Liver (tissue), 9 donors: ENCODE measurements around the gene ZNF330. TPM values are rescaled to one million over a fixed set of nuclear protein-coding genes. Genes with fewer than 3 reads are reported as not detected.

ENCODE experiments used
- DNase-seq: peaks from one replicate; pipeline ENCODE4 v3.0.0-alpha.2; 2017; ENCODE audit warnings: low spot score
- H3K27ac ChIP-seq, 2 donors: one replicate each; pipeline ENCODE4 v1.7.0; 2013; ENCODE audit warnings: inconsistent platforms in 2 of 2, low read length in 2 of 2, control low read depth in 1 of 2, low read depth in 1 of 2, mild to moderate bottlenecking in 1 of 2
- H3K27me3 ChIP-seq, 4 donors: one replicate each; pipeline versions ENCODE4 v1.6.1 to v1.7.0; 2013; ENCODE audit warnings: low read length in 3 of 4, inconsistent platforms in 1 of 4, mild to moderate bottlenecking in 1 of 4, moderate library complexity in 1 of 4; ENCODE audit not compliant: control insufficient read depth in 4 of 4, insufficient read depth in 4 of 4
- H3K36me3 ChIP-seq, 4 donors: one replicate each; pipeline versions ENCODE4 v1.6.1 to v1.7.0; 2013; ENCODE audit warnings: low read length in 3 of 4, mild to moderate bottlenecking in 3 of 4, low read depth in 1 of 4, moderate library complexity in 1 of 4; ENCODE audit not compliant: control insufficient read depth in 4 of 4, insufficient read depth in 3 of 4
- H3K4me1 ChIP-seq, 4 donors: one replicate each; pipeline versions ENCODE4 v1.6.1 to v1.7.0; 2013; ENCODE audit warnings: low read length in 3 of 4, mild to moderate bottlenecking in 3 of 4, moderate library complexity in 1 of 4; ENCODE audit not compliant: control insufficient read depth in 4 of 4, insufficient read depth in 4 of 4
- H3K4me3 ChIP-seq, 3 donors: one replicate each; pipeline versions ENCODE4 v1.6.1 to v1.7.0; 2013; ENCODE audit warnings: low read length in 3 of 3, control low read depth in 1 of 3, low read depth in 1 of 3, mild to moderate bottlenecking in 1 of 3
- H3K9ac ChIP-seq, 2 donors: one replicate each; pipeline ENCODE4 v1.7.0; 2013; ENCODE audit warnings: low read length in 2 of 2, mild to moderate bottlenecking in 2 of 2, moderate library complexity in 2 of 2, control low read depth in 1 of 2, low read depth in 1 of 2
- H3K9me3 ChIP-seq, 4 donors: one replicate each; pipeline versions ENCODE4 v1.6.1 to v1.7.0; 2013; ENCODE audit warnings: low read length in 3 of 4; ENCODE audit not compliant: control insufficient read depth in 4 of 4
- EGR1 ChIP-seq, 2 donors: IDR thresholded peaks; 2 replicates each; pipeline ENCODE4 v1.6.1; 2016 to 2018; ENCODE audit warnings: antibody characterized with exemption in 2 of 2, low read depth in 2 of 2
- FOXA1 ChIP-seq: IDR thresholded peaks from 2 replicates; pipeline ENCODE4 v1.6.1; 2016; ENCODE audit warnings: antibody characterized with exemption
- FOXA2 ChIP-seq: IDR thresholded peaks from 2 replicates; pipeline ENCODE4 v1.6.1; 2016; ENCODE audit warnings: antibody characterized with exemption
- GABPA ChIP-seq, 2 donors: IDR thresholded peaks in 1 of 2; conservative IDR thresholded peaks in 1 of 2; 2 replicates each; pipeline ENCODE4 v1.6.1; 2016; ENCODE audit warnings: antibody characterized with exemption in 2 of 2, mild to moderate bottlenecking in 1 of 2, moderate library complexity in 1 of 2
- HNF4A ChIP-seq, 2 donors: conservative IDR thresholded peaks; 2 replicates each; pipeline ENCODE4 v1.6.1; 2016; ENCODE audit warnings: antibody characterized with exemption in 2 of 2, mild to moderate bottlenecking in 2 of 2
- HNF4G ChIP-seq: IDR thresholded peaks from 2 replicates; pipeline ENCODE4 v1.6.1; 2016; ENCODE audit warnings: antibody characterized with exemption
- JUND ChIP-seq, 2 donors: IDR thresholded peaks; 2 replicates each; pipeline ENCODE4 v1.6.1; 2016; ENCODE audit warnings: antibody characterized with exemption in 2 of 2
- NR2F2 ChIP-seq: IDR thresholded peaks from 2 replicates; pipeline ENCODE4 v1.6.1; 2016; ENCODE audit warnings: antibody characterized with exemption
- RAD21 ChIP-seq, 2 donors: IDR thresholded peaks; 2 replicates each; pipeline ENCODE4 v1.6.1; 2016; ENCODE audit warnings: antibody characterized with exemption in 2 of 2, mild to moderate bottlenecking in 2 of 2
- RXRA ChIP-seq, 2 donors: IDR thresholded peaks; 2 replicates each; pipeline ENCODE4 v1.6.1; 2017 to 2018; ENCODE audit warnings: antibody characterized with exemption in 2 of 2, mild to moderate bottlenecking in 1 of 2
- SP1 ChIP-seq: IDR thresholded peaks from 2 replicates; pipeline ENCODE4 v1.6.1; 2018; ENCODE audit warnings: antibody characterized with exemption, mild to moderate bottlenecking
- TAF1 ChIP-seq: conservative IDR thresholded peaks from 2 replicates; pipeline ENCODE4 v1.6.1; 2016; ENCODE audit warnings: antibody characterized with exemption, mild to moderate bottlenecking
- YY1 ChIP-seq: IDR thresholded peaks from 2 replicates; pipeline ENCODE4 v1.6.1; 2016; ENCODE audit warnings: antibody characterized with exemption, mild to moderate bottlenecking
- WGBS: extraction: QIAGEN DNeasy Blood & Tissue Kit; methylation state at CpG from one replicate; pipeline ENCODE4 v1.1.7; 2013; 5-methylcytosine and 5-hydroxymethylcytosine counted together
- polyA plus RNA-seq, 2 donors: library from polyadenylated mRNA; stranded (reverse) in 1 of 2; unstranded in 1 of 2; fragments of 200-250 nt in 1 of 2; fragments of >200 nt in 1 of 2; fragmentation: Nextera tagmentation in 1 of 2; extraction: Ambion mirVana in 1 of 2; gene quantifications; one replicate each; pipeline versions ENCODE4 v1.2.1 to v1.2.3, GENCODE V29; 2013 to 2015
- total RNA-seq, 2 donors: library from RNA; depleted of rRNA; stranded (reverse); fragments of >200 nt; gene quantifications; one replicate each; pipeline ENCODE4 v1.2.3, GENCODE V29; 2014
- TF ChIP-seq, protein P1 (sequence below): IDR thresholded peaks from 2 replicates; pipeline ENCODE4 v1.6.1; 2016; ENCODE audit warnings: antibody characterized with exemption
- TF ChIP-seq, protein P2 (sequence below): IDR thresholded peaks from 2 replicates; pipeline ENCODE4 v1.6.1; 2016; ENCODE audit warnings: antibody characterized with exemption
- TF ChIP-seq, protein P3 (sequence below): fragments of 150-350 bp; IDR thresholded peaks from 2 replicates; pipeline ENCODE4 v1.5.1; 2017; ENCODE audit warnings: improper control_type of control experiment, low read depth, low read length; ENCODE audit not compliant: missing input control
- TF ChIP-seq, protein P4 (sequence below): IDR thresholded peaks from 2 replicates; pipeline ENCODE4 v1.6.1; 2016; ENCODE audit warnings: antibody characterized with exemption
- TF ChIP-seq, protein P5 (sequence below): IDR thresholded peaks from 2 replicates; pipeline ENCODE4 v1.6.1; 2016; ENCODE audit warnings: antibody characterized with exemption, mild to moderate bottlenecking
- donor health status: healthy.
- donor health status: healthy.
- donor health status: healthy.
- donor health status: healthy.
- donor health status: healthy.

Gene ZNF330
- total and polyA plus RNA-seq, 4 donors: 11.7 to 23.2 (median 19.0) TPM

DNA sequence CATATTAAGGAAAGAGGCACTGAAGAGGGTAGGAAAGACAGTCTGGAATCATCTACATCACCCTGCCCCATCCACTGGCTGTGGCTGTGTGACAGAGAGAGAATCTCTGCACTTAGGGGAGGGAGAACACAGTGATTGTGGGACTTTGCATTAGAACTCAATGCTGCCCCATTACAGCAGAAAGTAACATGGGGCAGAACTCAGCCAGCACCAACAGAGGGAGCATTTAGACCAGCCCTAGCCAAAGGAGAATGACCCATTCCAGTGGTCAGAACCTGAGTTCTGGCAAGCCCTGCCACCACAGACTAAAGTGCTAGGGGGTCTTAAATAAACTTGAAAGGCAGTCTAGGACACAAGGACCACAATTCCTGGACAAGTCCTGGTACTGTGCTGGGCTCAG is 37.9 kb downstream of the ZNF330 start (continued):
- no peak for TF ChIP-seq HNF4A (conservative IDR thresholded peaks at IDR 0.05)
- no peak for TF ChIP-seq HNF4G
- TF ChIP-seq SP1: no peak
- TF ChIP-seq, protein P1, sequence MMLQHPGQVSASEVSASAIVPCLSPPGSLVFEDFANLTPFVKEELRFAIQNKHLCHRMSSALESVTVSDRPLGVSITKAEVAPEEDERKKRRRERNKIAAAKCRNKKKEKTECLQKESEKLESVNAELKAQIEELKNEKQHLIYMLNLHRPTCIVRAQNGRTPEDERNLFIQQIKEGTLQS: no peak
- TF ChIP-seq, protein P2, sequence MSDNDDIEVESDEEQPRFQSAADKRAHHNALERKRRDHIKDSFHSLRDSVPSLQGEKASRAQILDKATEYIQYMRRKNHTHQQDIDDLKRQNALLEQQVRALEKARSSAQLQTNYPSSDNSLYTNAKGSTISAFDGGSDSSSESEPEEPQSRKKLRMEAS: no peak
- no peak for TF ChIP-seq NR2F2

DNA sequence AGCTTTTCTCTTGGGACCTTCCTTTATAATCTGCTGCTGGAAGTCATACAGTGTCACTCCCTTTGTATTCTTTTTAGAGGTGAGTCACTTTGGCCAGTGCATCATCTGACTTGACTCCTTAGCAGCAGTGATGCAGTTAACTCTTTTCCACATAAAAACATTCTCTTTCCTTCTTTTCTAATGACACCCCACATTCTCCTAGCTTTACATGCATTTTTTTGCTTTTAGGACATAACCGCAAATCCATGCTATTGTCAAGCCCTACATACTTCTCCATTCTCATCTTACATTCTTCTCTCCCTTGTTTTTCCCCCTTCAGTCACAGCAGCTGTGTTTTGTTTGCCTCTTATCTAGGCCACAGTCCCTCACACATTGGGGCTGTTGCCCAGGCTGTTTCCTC is 55.1 kb downstream of the ZNF330 start:
- Histone ChIP-seq H3K36me3 (no peaks in the 10 kb centered on the region), H3K27me3 (no peaks in the 10 kb centered on the region), H3K4me1 (no peaks in the 10 kb centered on the region), H3K9me3 (no peaks in the 10 kb centered on the region), H3K27ac (no peak overlapping the region), H3K4me3 (no peak overlapping the region), H3K9ac (no peak overlapping the region)
- WGBS: 42% methylated on average over 1 of the region's 1 CpG
- TF ChIP-seq RXRA (IDR thresholded peaks at IDR 0.05): no peak
- TF ChIP-seq FOXA1: no peak
- no peak for TF ChIP-seq YY1
- TF ChIP-seq JUND (IDR thresholded peaks at IDR 0.05): no peak
- TF ChIP-seq, protein P2: no peak
- no peak for TF ChIP-seq TAF1
- TF ChIP-seq EGR1 (IDR thresholded peaks at IDR 0.05; ENCODE audit: low read depth in 2 of 2): no peak
- no peak for TF ChIP-seq GABPA (IDR thresholded peaks at IDR 0.05 in 1 of 2, conservative IDR thresholded peaks at IDR 0.05 in 1 of 2)
- DNase-seq: no peak

DNA sequence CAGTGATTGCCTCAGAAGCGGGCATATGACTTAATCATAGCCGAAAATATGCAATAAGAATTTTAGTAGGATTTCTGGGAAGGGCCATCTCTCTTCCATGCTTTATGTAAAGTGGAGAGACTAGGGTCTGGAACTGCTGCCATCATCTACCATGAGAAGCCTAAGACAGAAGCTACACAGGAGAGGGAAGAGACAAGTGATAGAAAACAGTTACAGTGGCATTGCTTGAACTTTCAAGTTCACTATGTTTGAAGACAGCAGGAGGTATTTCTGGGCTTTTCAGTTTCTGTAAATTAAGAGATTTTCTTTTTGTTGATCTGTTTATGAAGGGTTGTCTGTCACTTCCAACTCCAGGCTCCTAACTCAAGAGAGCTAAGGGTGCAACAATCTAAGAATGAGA is 62.5 kb downstream of the ZNF330 start:
- no peak overlapping the region for H3K9ac ChIP-seq
- no peaks in the 10 kb centered on the region for H3K27me3 ChIP-seq
- H3K36me3 ChIP-seq: no peaks in the 10 kb centered on the region
- H3K4me1 ChIP-seq: no peaks in the 10 kb centered on the region
- H3K27ac ChIP-seq: no peak overlapping the region
- DNase-seq: no peak
- WGBS: 96% methylated on average over 2 of the region's 2 CpGs
- no peaks in the 10 kb centered on the region for H3K9me3 ChIP-seq
- H3K4me3 ChIP-seq: no peak overlapping the region
- TF ChIP-seq, protein P2: no peak
- no peak for TF ChIP-seq TAF1
- TF ChIP-seq SP1: no peak
- TF ChIP-seq RAD21 (IDR thresholded peaks at IDR 0.05): no peak
- TF ChIP-seq NR2F2: no peak
- no peak for TF ChIP-seq HNF4G
- TF ChIP-seq, protein P3, sequence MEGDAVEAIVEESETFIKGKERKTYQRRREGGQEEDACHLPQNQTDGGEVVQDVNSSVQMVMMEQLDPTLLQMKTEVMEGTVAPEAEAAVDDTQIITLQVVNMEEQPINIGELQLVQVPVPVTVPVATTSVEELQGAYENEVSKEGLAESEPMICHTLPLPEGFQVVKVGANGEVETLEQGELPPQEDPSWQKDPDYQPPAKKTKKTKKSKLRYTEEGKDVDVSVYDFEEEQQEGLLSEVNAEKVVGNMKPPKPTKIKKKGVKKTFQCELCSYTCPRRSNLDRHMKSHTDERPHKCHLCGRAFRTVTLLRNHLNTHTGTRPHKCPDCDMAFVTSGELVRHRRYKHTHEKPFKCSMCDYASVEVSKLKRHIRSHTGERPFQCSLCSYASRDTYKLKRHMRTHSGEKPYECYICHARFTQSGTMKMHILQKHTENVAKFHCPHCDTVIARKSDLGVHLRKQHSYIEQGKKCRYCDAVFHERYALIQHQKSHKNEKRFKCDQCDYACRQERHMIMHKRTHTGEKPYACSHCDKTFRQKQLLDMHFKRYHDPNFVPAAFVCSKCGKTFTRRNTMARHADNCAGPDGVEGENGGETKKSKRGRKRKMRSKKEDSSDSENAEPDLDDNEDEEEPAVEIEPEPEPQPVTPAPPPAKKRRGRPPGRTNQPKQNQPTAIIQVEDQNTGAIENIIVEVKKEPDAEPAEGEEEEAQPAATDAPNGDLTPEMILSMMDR: no peak
- no peak for TF ChIP-seq EGR1 (IDR thresholded peaks at IDR 0.05; ENCODE audit: low read depth in 2 of 2)
- TF ChIP-seq YY1: no peak
- TF ChIP-seq HNF4A (conservative IDR thresholded peaks at IDR 0.05): no peak
- TF ChIP-seq, protein P4, sequence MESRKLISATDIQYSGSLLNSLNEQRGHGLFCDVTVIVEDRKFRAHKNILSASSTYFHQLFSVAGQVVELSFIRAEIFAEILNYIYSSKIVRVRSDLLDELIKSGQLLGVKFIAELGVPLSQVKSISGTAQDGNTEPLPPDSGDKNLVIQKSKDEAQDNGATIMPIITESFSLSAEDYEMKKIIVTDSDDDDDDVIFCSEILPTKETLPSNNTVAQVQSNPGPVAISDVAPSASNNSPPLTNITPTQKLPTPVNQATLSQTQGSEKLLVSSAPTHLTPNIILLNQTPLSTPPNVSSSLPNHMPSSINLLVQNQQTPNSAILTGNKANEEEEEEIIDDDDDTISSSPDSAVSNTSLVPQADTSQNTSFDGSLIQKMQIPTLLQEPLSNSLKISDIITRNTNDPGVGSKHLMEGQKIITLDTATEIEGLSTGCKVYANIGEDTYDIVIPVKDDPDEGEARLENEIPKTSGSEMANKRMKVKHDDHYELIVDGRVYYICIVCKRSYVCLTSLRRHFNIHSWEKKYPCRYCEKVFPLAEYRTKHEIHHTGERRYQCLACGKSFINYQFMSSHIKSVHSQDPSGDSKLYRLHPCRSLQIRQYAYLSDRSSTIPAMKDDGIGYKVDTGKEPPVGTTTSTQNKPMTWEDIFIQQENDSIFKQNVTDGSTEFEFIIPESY: no peak
- TF ChIP-seq RXRA (IDR thresholded peaks at IDR 0.05): no peak
- TF ChIP-seq JUND (IDR thresholded peaks at IDR 0.05): no peak
- TF ChIP-seq, protein P5, sequence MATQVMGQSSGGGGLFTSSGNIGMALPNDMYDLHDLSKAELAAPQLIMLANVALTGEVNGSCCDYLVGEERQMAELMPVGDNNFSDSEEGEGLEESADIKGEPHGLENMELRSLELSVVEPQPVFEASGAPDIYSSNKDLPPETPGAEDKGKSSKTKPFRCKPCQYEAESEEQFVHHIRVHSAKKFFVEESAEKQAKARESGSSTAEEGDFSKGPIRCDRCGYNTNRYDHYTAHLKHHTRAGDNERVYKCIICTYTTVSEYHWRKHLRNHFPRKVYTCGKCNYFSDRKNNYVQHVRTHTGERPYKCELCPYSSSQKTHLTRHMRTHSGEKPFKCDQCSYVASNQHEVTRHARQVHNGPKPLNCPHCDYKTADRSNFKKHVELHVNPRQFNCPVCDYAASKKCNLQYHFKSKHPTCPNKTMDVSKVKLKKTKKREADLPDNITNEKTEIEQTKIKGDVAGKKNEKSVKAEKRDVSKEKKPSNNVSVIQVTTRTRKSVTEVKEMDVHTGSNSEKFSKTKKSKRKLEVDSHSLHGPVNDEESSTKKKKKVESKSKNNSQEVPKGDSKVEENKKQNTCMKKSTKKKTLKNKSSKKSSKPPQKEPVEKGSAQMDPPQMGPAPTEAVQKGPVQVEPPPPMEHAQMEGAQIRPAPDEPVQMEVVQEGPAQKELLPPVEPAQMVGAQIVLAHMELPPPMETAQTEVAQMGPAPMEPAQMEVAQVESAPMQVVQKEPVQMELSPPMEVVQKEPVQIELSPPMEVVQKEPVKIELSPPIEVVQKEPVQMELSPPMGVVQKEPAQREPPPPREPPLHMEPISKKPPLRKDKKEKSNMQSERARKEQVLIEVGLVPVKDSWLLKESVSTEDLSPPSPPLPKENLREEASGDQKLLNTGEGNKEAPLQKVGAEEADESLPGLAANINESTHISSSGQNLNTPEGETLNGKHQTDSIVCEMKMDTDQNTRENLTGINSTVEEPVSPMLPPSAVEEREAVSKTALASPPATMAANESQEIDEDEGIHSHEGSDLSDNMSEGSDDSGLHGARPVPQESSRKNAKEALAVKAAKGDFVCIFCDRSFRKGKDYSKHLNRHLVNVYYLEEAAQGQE: no peak
- no peak for TF ChIP-seq GABPA (IDR thresholded peaks at IDR 0.05 in 1 of 2, conservative IDR thresholded peaks at IDR 0.05 in 1 of 2)
- TF ChIP-seq FOXA2: no peak
